C4-2B (cell line): ENCODE measurements around the gene ARSH.

Source experiments
- ZFX ChIP-seq: fragments of 450-650 bp; IDR thresholded peaks from 2 replicates; pipeline ENCODE4 v1.6.1; 2017
- TF ChIP-seq, protein P1 (sequence below): fragments of 450-650 bp; conservative IDR thresholded peaks from 2 replicates; pipeline ENCODE4 v1.5.1; 2017; ENCODE audit warnings: mild to moderate bottlenecking

DNA sequence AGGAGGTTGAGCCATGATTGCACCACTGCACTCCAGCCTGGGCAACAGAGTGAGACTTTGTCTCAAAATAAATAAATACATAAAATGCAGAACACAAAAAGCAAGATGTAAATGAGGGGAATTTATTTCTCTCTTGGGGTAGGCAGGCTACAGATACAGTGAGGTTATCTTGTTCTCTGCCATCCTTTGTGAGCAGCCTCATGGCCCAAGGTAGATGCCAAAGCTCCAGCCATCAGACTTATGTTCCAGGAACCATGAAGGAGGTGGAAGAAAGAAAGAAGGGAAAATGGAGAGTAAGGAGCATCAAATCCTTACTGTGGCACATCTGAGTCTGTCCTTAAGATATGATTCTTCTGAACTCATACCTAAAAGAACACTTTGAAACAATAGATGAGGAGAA is 11.1 kb downstream of the ARSH start:
- TF ChIP-seq, protein P1, sequence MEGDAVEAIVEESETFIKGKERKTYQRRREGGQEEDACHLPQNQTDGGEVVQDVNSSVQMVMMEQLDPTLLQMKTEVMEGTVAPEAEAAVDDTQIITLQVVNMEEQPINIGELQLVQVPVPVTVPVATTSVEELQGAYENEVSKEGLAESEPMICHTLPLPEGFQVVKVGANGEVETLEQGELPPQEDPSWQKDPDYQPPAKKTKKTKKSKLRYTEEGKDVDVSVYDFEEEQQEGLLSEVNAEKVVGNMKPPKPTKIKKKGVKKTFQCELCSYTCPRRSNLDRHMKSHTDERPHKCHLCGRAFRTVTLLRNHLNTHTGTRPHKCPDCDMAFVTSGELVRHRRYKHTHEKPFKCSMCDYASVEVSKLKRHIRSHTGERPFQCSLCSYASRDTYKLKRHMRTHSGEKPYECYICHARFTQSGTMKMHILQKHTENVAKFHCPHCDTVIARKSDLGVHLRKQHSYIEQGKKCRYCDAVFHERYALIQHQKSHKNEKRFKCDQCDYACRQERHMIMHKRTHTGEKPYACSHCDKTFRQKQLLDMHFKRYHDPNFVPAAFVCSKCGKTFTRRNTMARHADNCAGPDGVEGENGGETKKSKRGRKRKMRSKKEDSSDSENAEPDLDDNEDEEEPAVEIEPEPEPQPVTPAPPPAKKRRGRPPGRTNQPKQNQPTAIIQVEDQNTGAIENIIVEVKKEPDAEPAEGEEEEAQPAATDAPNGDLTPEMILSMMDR = no peak
- no peak for TF ChIP-seq ZFX
